ENCODE data around the gene MUC21. TPM values are rescaled to one million over a fixed set of nuclear protein-coding genes. Genes with fewer than 3 reads are reported as not detected.

MUC21 gene
- total and polyA plus RNA-seq, 3 donors from 2014 or later, result 0.12 TPM; not detected in 2

- Histone ChIP-seq H3K9me3 (no peaks in the 10 kb centered on the region), H3K27ac (no peak within 1 kb of the TSS), H3K4me3 (no peak within 1 kb of the TSS), H3K4me1 (no peaks in the 10 kb centered on the region), H3K27me3 (no peaks in the 10 kb centered on the region), H3K36me3 (ENCODE audit: low read depth, missing control alignments) (no peaks in the 10 kb centered on the region)
- DNase-seq, result no peak
- TF ChIP-seq POLR2A (IDR thresholded peaks at IDR 0.05), result no peak
- TF ChIP-seq CTCF (IDR thresholded peaks at IDR 0.05), result no peak
- 77 to 82% methylated on average over 13 to 16 of the region's 16 CpGs for WGBS, 2 donors
- intact Hi-C loops (cut with DNase I; ENCODE audit: low total_unique reads), result no loop called here
Observed at GRCh38 chr6:30940361-30940986, 43.0 kb upstream of the MUC21 start, which contains the start of gene MUCL3. MUCL3 (plus strand) TSS chr6:30940973; CDS start chr6:30941000, 27 bp downstream.

- intact Hi-C loops (cut with DNase I; ENCODE audit: low total_unique reads), result no loop called here
- Histone ChIP-seq H3K9me3 (no peaks in the 10 kb centered on the region), H3K27me3 (no peaks in the 10 kb centered on the region), H3K4me3 (no peak overlapping the region), H3K36me3 (ENCODE audit: low read depth, missing control alignments) (no peaks in the 10 kb centered on the region), H3K4me1 (no peaks in the 10 kb centered on the region), H3K27ac (no peak overlapping the region)
- 12 to 13% methylated on average over 14 to 15 of the region's 15 CpGs for WGBS, 2 donors
- TF ChIP-seq CTCF (IDR thresholded peaks at IDR 0.05) (peak in 2 of 3 experiments; percentile 25 to 44), POLR2A (IDR thresholded peaks at IDR 0.05) (no peak)
- DNase-seq, result peak; percentile 89
Observed at GRCh38 chr6:30942338-30943060, 41.0 kb upstream of the MUC21 start.

GRCh38 chr6:30944051-30944450, 39.5 kb upstream of the MUC21 start:
- no peak overlapping the region for H3K4me3 ChIP-seq
- no peak for DNase-seq
- intact Hi-C loops (cut with DNase I; ENCODE audit: low total_unique reads), result no loop called here
- TF ChIP-seq POLR2A (IDR thresholded peaks at IDR 0.05) (no peak), CTCF (IDR thresholded peaks at IDR 0.05) (no peak)
- WGBS, 2 donors, result 93% methylated on average over 4 of the region's 4 CpGs
- no peaks in the 10 kb centered on the region for H3K36me3 ChIP-seq (ENCODE audit: low read depth, missing control alignments)
- H3K4me1 ChIP-seq, result no peaks in the 10 kb centered on the region
- no peaks in the 10 kb centered on the region for H3K9me3 ChIP-seq
- H3K27me3 ChIP-seq, result no peaks in the 10 kb centered on the region
- no peak overlapping the region for H3K27ac ChIP-seq

- 96 to 97% methylated on average over 5 of the region's 5 CpGs for WGBS, 2 donors
- Histone ChIP-seq H3K4me3 (no peak overlapping the region), H3K9me3 (no peaks in the 10 kb centered on the region), H3K4me1 (no peaks in the 10 kb centered on the region), H3K36me3 (ENCODE audit: low read depth, missing control alignments) (no peaks in the 10 kb centered on the region), H3K27me3 (no peaks in the 10 kb centered on the region), H3K27ac (no peak overlapping the region)
- DNase-seq, result no peak
- intact Hi-C loops (cut with DNase I; ENCODE audit: low total_unique reads), result no loop called here
- TF ChIP-seq CTCF (IDR thresholded peaks at IDR 0.05) (no peak), POLR2A (IDR thresholded peaks at IDR 0.05) (no peak)
Observed at GRCh38 chr6:30945281-30945680, 38.2 kb upstream of the MUC21 start.

All from testis (tissue), 3 donors.